HG03521 (cell line): Measurements from ENCODE around the gene CNOT3.

Experiments
- ATAC-seq: cut with Tn5 transposase; IDR thresholded peaks from one replicate; pipeline ENCODE4 v1.9.1; 2021; ENCODE audit warnings: mild to moderate bottlenecking, moderate library complexity; ENCODE audit not compliant: unreplicated experiment

CNOT3 gene

GRCh38 chr19:54115109-54116063 is 22.2 kb upstream of the CNOT3 start, which contains the start of the genes PRPF31 and TFPT:
PRPF31 (plus strand) TSS chr19:54115754; CDS start chr19:54118279, 2,525 bp downstream.
TFPT (minus strand) TSS chr19:54115657; CDS start chr19:54115269, 388 bp downstream.
- ATAC-seq: peak; percentile 78

DNA sequence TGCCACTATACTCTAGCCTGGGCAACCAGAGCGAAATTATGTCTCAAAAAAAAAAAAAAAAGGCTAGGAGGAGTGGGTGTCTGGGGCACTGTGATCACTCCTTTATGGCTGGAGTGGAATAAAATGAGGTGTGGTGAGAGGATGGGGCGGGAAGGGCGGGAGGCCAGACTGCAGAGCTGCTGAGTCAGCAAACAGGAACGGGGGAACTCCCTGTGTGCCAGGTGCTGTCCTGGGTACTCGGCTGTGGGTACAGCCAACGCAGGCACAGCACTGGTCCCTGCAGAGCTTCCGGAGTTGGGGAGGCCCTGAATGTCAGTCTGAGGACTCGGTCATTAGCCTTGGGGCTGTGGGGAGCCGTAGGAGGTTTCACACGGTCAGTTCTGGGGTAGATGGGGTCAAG is 16.3 kb upstream of the CNOT3 start:
- ATAC-seq: no peak

- no peak for ATAC-seq
Observed at GRCh38 chr19:54123682-54124081, 13.9 kb upstream of the CNOT3 start.

GRCh38 chr19:54124393-54124792 is 13.2 kb upstream of the CNOT3 start:
- no peak for ATAC-seq

GRCh38 chr19:54125713-54126112 is 11.8 kb upstream of the CNOT3 start:
- no peak for ATAC-seq

DNA sequence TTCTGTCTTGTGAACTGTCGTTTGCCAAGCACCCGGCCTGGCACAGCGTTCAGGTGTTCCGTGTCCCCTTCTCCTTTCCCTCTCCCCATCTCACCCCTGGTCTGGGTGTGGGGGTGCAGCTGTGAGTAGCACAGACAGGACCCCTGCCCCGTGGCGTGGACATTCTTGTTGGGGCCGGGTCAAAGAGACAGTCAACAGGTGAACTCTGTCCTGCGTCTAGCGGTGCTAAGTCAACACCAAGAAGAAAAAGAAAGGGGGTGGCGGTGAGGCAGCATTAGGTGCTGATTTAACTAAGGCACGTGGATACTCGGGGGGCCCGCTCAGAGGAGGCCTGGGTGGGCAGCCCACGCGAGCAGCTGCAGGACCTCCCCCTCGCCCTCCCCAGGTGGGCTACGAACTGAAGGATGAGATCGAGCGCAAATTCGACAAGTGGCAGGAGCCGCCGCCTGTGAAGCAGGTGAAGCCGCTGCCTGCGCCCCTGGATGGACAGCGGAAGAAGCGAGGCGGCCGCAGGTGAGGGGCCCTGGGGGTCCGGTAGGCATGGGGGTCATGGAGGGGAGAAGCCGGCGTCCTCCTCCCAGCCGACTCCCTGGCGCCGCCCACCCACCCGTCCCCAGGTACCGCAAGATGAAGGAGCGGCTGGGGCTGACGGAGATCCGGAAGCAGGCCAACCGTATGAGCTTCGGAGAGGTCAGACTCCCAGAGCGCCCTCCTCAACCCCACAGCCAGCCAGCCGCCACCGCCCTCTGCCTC is 9.7 kb upstream of the CNOT3 start:
- ATAC-seq: no peak

- no peak for ATAC-seq
Observed at GRCh38 chr19:54128441-54128725, 9.2 kb upstream of the CNOT3 start.

DNA sequence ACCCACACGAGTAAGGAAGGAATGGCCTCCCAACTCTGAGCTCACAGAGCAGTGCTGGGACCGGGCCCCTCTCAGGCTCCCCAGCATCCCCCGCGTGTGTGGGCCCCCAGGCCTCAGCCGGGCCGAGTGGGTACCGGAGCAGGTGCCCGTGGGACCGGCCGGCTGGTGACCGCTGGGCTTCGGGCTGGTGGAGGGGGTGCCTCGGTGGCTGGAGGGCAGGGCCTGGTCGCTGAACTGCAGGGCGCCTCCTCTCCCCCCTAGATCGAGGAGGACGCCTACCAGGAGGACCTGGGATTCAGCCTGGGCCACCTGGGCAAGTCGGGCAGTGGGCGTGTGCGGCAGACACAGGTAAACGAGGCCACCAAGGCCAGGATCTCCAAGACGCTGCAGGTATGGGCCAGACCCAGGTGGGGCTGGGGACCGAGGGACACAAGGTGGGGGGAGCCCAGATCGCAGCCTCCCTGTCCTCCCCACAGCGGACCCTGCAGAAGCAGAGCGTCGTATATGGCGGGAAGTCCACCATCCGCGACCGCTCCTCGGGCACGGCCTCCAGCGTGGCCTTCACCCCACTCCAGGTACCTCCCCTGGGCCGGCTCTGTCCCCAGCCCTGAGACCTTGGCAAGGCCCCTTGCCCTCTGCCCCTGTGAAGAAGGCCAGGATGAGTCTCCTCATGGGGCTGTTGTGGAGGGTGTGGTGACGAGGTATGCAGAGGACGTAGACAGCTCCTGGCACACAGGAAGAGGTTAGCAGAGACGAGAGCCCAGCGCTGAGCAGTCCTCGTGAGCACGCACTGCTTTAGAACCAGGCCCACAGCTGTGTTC is 8.6 kb upstream of the CNOT3 start:
- ATAC-seq: no peak

GRCh38 chr19:54129617-54129996 is 8.0 kb upstream of the CNOT3 start:
- no peak for ATAC-seq

DNA sequence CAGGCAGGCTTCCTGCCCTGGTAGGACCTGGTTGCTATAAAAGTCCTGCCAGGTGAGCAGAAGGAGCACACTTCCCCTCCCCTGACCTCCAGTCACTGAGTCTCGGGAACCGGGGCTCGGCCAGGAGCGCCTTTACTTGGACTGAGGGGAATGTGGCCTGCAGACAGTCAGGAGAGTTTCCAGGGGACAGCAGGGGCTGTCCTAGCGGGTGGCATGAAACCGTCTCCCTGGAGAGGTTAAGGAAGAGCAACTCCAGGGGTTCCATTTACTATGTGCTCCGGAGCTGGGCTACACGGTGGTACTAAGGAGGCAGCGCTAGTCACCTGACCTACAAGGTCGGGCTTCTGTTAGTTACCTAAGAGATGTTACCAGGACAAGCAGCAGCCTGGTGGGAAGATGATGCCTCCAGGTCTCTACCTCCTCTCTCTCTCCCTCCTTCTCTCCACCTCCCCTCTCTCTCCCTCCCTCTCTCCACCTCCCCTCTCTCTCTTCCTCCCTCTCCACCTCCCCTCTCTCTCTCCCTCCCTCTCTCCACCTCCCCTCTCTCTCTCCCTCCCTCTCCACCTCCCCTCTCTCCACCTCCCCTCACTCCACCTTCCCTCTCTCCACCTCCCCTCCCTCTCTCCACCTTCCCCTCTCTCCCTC is 4.1 kb upstream of the CNOT3 start:
- no peak for ATAC-seq

- no peak for ATAC-seq
Observed at GRCh38 chr19:54133957-54134590, 3.5 kb upstream of the CNOT3 start.

DNA sequence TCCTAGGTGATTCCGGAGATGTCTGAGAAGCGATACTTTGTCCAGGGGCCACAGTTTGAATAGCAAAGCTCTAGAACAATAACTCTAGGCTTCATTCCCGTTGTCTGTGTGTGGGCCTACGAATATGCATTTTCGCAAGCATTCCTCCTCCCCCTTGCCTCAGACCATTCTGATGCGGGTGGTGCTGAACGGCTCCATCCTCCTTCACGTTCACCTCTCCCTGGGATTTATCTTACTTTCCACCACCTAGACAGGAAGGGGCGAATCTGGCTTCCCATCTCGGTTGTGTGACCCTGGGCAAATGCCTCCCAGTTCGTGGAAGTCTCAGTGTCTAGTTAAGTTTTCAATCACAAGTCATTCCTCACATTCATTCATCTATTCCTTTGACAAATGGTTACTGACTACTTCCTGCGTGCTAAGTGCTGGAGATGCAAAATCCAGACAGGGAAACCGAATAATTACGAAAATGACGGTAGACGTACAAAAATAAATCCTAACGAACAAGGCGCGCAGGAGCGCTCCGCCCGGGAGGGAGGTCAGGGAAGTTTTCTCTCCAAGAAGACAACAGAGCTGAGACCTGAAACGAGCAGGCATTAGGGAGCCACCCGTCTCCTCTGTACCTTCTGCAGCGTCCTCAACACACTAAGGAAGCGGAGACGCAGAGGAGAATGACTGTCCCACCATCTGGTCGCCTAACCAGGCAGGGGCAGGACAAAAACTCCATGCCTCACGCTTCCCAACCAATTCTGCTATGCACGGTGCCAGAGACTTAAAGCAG is 1.3 kb upstream of the CNOT3 start:
- no peak for ATAC-seq

DNA sequence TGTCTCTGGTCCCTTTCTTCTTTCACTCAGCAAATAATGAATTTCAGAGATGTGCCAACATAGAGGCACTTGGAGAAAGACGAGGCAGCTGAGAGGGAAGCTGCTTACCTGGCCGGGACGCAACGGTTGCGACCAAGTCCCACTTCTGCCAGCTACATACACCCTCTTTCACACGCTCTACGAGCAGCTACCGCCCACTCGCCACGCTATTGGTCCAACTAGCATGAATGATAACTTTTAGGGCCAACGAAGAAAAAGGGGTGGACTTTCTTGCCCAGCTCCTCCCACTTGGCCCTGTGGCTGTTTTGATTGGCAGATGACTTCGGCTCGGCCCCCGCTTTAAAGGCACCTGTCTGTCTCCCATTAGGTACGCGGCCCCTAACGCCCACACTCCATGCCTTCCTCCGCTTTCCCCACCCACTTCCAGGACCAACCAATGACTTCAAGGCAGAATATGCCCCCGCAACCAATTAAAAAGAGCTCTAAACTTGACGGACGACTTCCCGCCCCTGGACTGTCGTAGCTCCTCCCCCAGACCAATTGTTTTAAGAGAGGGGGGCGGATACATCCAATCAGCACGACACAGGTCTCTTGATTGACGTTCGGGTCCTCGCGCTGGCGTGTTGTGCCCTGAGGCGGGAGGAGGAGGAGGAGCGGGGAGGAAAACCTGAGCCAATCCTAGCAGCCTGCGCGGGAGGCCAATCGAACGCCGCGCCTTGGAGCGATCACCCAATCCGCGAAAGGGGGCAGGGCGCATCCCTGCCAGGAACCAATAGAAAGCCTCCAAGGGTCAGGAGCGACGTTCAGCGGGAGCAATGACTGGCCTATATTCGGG is 481 bp upstream of the CNOT3 start:
- peak; percentile 75 for ATAC-seq

DNA sequence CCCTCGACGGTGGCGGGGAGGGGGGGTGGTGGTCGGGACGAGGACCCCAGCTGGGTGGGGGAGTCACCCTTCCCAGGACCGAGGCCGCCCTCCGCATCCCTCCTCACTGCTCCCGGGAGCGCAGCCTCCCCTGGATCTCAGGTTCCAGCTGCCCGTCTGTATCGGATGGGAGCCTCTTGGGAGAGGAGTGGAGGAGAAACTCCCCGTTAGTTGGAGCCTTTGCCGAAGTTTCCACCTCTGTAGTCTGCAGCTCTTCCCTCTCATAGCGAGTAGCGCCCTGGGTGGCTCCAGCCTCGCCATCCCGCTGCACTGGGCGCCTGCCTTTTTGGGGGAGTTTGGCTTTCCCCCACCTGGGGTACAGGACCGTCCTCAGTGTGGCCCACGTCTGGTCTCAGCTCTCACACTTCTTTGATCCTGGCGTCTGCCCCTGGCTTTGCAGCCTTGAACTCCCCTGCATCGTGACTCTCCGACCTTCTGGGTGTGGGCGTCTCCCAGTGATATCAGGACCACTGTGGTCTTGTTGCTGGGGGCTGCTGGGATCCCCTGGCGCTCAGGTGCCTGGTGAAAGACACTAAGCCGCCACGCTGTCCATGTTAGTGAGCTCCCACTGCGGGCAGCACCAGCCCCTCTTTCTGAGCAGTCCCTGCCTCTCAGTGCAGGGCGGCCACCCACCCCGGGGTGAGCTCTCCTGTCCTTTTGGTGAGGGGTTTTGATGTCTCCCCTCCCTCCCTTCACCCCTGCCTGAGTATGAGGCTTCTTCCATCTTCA is 1.1 kb downstream of the CNOT3 start:
- ATAC-seq: no peak

DNA sequence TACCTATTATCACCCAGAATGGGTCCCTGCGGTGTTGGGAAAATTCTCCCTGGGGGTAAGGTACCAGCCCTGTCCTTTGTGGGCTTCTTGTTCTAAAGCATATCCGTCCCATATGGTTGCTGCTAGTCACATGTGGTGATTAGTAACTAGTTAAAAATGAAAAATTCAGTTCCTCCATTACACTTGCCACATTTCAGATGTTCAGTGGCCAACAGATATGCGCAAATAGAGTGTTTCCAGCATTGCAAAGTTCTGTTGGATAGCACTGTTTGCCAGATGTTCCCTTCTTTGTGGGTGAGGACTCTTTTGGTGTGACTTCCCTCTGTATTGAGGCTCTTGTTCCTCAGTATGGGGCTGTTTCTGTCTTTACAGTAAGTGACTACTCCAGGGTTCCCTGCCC is 3.8 kb downstream of the CNOT3 start:
- no peak for ATAC-seq

- no peak for ATAC-seq
Observed at GRCh38 chr19:54142166-54142780, 4.7 kb downstream of the CNOT3 start.

DNA sequence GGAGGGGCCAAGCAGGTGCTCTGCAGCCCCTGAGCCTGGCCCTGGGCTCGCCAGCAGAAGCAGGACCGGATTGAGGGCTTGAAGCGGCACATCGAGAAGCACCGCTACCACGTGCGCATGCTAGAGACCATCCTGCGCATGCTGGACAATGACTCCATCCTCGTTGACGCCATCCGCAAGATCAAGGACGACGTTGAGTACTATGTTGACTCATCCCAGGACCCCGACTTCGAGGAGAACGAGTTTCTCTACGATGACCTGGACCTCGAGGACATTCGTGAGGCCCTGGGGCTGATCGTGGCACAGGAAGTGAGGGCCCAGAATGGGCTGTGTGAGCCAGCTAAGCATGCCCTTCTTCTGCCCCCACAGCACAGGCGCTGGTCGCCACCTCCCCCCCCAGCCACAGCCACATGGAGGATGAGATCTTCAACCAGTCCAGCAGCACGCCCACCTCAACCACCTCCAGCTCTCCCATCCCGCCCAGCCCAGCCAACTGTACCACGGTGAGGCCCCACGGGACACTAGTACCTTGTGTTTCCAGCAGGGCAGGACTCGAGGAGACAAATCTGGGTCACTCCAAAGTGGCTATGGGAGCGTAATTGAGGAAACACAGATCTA is 8.1 kb downstream of the CNOT3 start:
- no peak for ATAC-seq
